ENCODE measurements around the gene XRCC3. TPM values are rescaled to one million over a fixed set of nuclear protein-coding genes. Genes with fewer than 3 reads are reported as not detected.

The XRCC3 gene
- total RNA-seq, 4 donors from 2014 or later, result 9.5 to 14.7 (median 12.3) TPM

DNA sequence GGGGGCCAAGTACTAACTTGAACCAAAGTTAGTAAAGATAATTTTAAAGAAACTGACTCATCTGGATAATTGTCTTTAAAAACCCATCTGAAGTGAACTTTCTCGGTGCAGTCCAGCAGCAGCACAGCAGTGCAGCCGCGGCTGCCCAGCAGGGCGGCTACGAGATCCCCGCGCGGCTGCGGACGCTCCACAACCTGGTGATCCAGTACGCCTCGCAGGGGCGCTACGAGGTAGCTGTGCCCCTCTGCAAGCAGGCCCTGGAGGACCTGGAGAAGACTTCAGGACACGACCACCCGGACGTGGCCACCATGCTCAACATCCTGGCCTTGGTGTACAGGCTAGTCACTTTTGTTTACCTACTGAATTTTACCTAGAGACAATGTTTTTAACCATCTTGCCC lies 52.7 kb downstream of the XRCC3 start:
- H3K4me3 ChIP-seq (ENCODE audit: low read depth, poor library complexity, severe bottlenecking), result no peak overlapping the region
- DNase-seq (ENCODE audit: low spot score in 2 of 2), result no peak
- intact Hi-C loops (cut with DNase I; ENCODE audit: low total_unique reads), result no loop called here
- WGBS, 2 donors, result 93 to 96% methylated on average over 17 of the region's 17 CpGs
- no peak for TF ChIP-seq POLR2A (IDR thresholded peaks at IDR 0.05)
- TF ChIP-seq, protein P1, sequence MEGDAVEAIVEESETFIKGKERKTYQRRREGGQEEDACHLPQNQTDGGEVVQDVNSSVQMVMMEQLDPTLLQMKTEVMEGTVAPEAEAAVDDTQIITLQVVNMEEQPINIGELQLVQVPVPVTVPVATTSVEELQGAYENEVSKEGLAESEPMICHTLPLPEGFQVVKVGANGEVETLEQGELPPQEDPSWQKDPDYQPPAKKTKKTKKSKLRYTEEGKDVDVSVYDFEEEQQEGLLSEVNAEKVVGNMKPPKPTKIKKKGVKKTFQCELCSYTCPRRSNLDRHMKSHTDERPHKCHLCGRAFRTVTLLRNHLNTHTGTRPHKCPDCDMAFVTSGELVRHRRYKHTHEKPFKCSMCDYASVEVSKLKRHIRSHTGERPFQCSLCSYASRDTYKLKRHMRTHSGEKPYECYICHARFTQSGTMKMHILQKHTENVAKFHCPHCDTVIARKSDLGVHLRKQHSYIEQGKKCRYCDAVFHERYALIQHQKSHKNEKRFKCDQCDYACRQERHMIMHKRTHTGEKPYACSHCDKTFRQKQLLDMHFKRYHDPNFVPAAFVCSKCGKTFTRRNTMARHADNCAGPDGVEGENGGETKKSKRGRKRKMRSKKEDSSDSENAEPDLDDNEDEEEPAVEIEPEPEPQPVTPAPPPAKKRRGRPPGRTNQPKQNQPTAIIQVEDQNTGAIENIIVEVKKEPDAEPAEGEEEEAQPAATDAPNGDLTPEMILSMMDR (IDR thresholded peaks at IDR 0.05), result no peak

DNA sequence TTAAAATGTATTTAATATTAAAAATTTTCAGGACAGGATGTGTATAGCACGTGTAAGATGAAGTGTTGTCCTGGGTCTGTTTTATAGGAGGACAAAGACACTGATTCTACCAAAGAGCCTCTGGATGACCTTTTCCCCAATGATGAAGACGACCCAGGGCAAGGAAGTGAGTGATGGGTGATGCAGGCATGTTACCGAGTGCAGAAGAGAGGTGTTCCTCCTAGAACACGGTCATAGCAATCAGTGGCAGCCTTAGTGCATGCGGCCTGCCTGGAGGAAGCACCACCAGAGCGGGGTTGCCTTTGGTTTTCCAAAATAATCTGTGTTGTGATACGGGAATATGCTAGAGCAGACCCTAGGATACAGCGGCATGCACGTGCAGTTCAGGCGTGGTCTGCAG lies 53.2 kb downstream of the XRCC3 start:
- no peak overlapping the region for H3K4me3 ChIP-seq (ENCODE audit: low read depth, poor library complexity, severe bottlenecking)
- DNase-seq (ENCODE audit: low spot score in 2 of 2), result no peak
- intact Hi-C loops (cut with DNase I; ENCODE audit: low total_unique reads), result no loop called here
- WGBS, 2 donors, result 87 to 89% methylated on average over 10 of the region's 10 CpGs
- TF ChIP-seq, protein P1 (IDR thresholded peaks at IDR 0.05), result no peak
- no peak for TF ChIP-seq POLR2A (IDR thresholded peaks at IDR 0.05)

DNA sequence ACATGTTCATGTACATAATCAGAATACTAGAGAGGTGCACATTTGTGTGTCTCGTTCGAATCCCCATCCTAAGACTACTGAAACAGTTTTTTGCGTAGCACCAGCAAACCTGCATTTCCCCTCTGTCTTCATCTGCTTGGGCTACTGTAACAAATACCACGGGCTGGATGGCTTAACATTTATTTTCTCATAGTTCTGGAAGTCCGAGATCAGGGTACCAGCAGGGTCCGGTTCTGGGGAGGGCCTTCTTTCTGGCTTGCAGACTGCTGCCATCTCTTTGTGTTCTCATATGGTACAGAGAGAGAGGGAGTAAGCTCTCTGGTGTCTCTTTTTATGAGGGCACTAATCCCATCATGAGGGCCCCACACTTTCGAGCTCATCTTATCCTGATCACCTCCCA lies 55.6 kb downstream of the XRCC3 start:
- no peak for DNase-seq (ENCODE audit: low spot score in 2 of 2)
- H3K4me3 ChIP-seq (ENCODE audit: low read depth, poor library complexity, severe bottlenecking), result no peak overlapping the region
- 94 to 98% methylated on average over 7 of the region's 7 CpGs for WGBS, 2 donors
- TF ChIP-seq POLR2A (IDR thresholded peaks at IDR 0.05), result no peak
- TF ChIP-seq, protein P1 (IDR thresholded peaks at IDR 0.05), result no peak
- intact Hi-C loops (cut with DNase I; ENCODE audit: low total_unique reads), result no loop called here

DNA sequence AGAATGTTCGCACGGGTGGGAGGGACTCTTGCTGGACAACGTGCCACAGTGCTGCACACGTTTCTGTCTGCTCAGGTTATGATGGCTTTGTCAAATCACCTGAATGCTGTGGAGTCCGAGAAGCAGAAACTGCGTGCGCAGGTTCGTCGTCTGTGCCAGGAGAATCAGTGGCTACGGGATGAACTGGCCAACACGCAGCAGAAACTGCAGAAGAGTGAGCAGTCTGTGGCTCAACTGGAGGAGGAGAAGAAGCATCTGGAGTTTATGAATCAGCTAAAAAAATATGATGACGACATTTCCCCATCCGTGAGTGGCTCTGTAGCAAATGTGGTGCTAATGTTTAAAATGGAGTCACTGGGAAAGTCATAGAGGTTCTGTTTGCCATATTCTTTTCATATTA lies 57.8 kb downstream of the XRCC3 start:
- DNase-seq (ENCODE audit: low spot score in 2 of 2), result no peak
- TF ChIP-seq POLR2A (IDR thresholded peaks at IDR 0.05), result no peak
- TF ChIP-seq, protein P1 (IDR thresholded peaks at IDR 0.05), result no peak
- H3K4me3 ChIP-seq (ENCODE audit: low read depth, poor library complexity, severe bottlenecking), result no peak overlapping the region
- intact Hi-C loops (cut with DNase I; ENCODE audit: low total_unique reads), result no loop called here
- 68 to 72% methylated on average over 13 of the region's 13 CpGs for WGBS, 2 donors

DNA sequence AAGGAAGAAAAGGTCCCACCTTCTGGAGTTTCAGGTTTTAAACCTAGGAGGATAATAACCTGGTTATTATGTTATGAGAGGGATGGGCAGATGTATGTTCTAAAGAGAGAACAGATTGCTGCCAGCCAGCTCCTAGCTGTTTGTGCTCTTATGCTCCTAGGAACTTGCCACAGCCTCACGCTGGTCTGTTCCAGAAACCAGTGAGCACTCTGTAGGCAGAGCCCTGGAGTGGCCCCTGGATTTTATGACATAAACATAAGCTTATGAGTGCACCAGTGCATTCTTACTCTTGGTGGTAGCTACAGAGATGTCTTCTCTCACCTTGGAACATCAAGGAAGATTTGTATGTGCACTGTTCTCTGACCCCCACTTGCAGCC lies 58.5 kb downstream of the XRCC3 start:
- DNase-seq (ENCODE audit: low spot score in 2 of 2), result no peak
- no peak overlapping the region for H3K4me3 ChIP-seq (ENCODE audit: low read depth, poor library complexity, severe bottlenecking)
- TF ChIP-seq POLR2A (IDR thresholded peaks at IDR 0.05), result no peak
- TF ChIP-seq, protein P1 (IDR thresholded peaks at IDR 0.05), result no peak
- intact Hi-C loops (cut with DNase I; ENCODE audit: low total_unique reads), result no loop called here
- 95 to 100% methylated on average over 1 of the region's 1 CpG for WGBS, 2 donors

DNA sequence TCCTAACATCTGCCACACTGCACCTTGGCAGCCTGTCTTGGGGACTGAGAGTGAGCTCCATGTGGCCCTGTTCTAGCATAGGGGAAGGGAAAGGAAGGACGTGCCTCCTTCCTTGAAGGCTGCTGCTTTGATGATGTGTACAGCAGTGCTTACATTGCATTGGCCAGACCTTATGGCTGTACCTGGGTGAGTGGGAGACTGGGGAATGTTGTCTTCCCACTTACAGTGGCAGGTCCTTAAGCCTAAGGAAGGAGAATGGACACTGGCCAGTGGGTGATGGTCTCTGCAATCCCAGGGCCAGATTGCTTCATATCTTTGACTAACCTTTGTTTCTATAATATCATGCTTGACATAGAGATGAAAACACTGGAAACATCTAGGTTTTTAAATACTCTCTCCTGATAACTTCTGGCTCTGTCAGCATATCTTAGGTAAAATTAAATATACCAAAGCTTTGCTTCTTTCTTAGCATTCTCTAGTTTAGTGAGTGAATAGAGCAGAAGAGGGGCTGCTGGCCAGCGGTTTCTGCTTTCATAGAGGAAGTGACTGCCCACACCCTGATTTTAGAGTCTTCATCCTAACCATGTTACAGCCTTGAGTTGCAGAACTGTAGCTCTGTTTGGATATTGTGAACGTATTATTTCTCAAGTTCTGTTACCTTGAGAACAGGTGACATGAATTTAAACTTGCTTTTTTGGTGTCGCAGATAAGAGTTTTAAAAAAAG lies 59.1 kb downstream of the XRCC3 start:
- H3K4me3 ChIP-seq (ENCODE audit: low read depth, poor library complexity, severe bottlenecking), result no peak overlapping the region
- no peak for DNase-seq (ENCODE audit: low spot score in 2 of 2)
- WGBS, 2 donors, result 73 to 78% methylated on average over 4 of the region's 4 CpGs
- TF ChIP-seq POLR2A (IDR thresholded peaks at IDR 0.05), result no peak
- TF ChIP-seq, protein P1 (IDR thresholded peaks at IDR 0.05), result no peak
- intact Hi-C loops (cut with DNase I; ENCODE audit: low total_unique reads), result no loop called here

Measured in lower leg skin (tissue), 4 donors.